A673 (cell line): ENCODE measurements around the gene RFXAP.

Experiments
- EZH2 ChIP-seq: fragments of 200-600 bp; sonication (generic); IDR thresholded peaks from 2 replicates; pipeline ENCODE4 v1.6.1; 2017; ENCODE audit warnings: borderline replicate concordance, low read depth, mild to moderate bottlenecking, mixed read lengths, antibody characterized with exemption, low read length; ENCODE audit not compliant: poor library complexity, severe bottlenecking
- TF ChIP-seq, protein P1 (sequence below): fragments of 300-800, 200-600 bp; sonication (generic); conservative IDR thresholded peaks from 2 replicates; pipeline ENCODE4 v1.5.1; 2017; ENCODE audit warnings: low read depth, mild to moderate bottlenecking, antibody characterized with exemption, low read length, moderate library complexity, mixed read lengths

- TF ChIP-seq, protein P1, sequence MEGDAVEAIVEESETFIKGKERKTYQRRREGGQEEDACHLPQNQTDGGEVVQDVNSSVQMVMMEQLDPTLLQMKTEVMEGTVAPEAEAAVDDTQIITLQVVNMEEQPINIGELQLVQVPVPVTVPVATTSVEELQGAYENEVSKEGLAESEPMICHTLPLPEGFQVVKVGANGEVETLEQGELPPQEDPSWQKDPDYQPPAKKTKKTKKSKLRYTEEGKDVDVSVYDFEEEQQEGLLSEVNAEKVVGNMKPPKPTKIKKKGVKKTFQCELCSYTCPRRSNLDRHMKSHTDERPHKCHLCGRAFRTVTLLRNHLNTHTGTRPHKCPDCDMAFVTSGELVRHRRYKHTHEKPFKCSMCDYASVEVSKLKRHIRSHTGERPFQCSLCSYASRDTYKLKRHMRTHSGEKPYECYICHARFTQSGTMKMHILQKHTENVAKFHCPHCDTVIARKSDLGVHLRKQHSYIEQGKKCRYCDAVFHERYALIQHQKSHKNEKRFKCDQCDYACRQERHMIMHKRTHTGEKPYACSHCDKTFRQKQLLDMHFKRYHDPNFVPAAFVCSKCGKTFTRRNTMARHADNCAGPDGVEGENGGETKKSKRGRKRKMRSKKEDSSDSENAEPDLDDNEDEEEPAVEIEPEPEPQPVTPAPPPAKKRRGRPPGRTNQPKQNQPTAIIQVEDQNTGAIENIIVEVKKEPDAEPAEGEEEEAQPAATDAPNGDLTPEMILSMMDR, result no peak; the same call in 1 of the 2 replicates
- no peak for TF ChIP-seq EZH2
Measured at GRCh38 chr13:36817996-36818803, 822 bp upstream of the RFXAP start.
